Ovary (tissue), 3 donors: ENCODE data around the gene TGM2.

Source experiments
- EP300 ChIP-seq: sonication (generic); formaldehyde crosslinking; IDR thresholded peaks from one replicate; pipeline ENCODE4 v1.6.1; 2017; ENCODE audit warnings: antibody characterized with exemption
- POLR2A ChIP-seq: fragments of 450-650 bp; IDR thresholded peaks from one replicate; pipeline ENCODE4 v1.6.1; 2017; ENCODE audit warnings: antibody characterized with exemption, mild to moderate bottlenecking, moderate library complexity
- TF ChIP-seq, protein P1 (sequence below), 3 donors: fragments of 450-650 bp in 2 of 3; fragments of 200-600 bp in 1 of 3; IDR thresholded peaks; one replicate each; pipeline versions ENCODE4 v1.5.1 to v1.8.0; 2016 to 2022; ENCODE audit warnings: antibody characterized with exemption in 3 of 3, mild to moderate bottlenecking in 1 of 3
- donor health status: DM: no; HTN: no; CAD: no.

GRCh38 chr20:38144974-38145728, 19.9 kb downstream of the TGM2 start:
- TF ChIP-seq POLR2A (no peak), EP300 (no peak)
- TF ChIP-seq, protein P1, sequence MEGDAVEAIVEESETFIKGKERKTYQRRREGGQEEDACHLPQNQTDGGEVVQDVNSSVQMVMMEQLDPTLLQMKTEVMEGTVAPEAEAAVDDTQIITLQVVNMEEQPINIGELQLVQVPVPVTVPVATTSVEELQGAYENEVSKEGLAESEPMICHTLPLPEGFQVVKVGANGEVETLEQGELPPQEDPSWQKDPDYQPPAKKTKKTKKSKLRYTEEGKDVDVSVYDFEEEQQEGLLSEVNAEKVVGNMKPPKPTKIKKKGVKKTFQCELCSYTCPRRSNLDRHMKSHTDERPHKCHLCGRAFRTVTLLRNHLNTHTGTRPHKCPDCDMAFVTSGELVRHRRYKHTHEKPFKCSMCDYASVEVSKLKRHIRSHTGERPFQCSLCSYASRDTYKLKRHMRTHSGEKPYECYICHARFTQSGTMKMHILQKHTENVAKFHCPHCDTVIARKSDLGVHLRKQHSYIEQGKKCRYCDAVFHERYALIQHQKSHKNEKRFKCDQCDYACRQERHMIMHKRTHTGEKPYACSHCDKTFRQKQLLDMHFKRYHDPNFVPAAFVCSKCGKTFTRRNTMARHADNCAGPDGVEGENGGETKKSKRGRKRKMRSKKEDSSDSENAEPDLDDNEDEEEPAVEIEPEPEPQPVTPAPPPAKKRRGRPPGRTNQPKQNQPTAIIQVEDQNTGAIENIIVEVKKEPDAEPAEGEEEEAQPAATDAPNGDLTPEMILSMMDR (IDR thresholded peaks at IDR 0.05), result no peak
